ENCODE data around the gene TNFRSF8. TPM values are rescaled to one million over a fixed set of nuclear protein-coding genes. Genes with fewer than 3 reads are reported as not detected.

The TNFRSF8 gene
- polyA plus RNA-seq, 1 experiment, result 0.22 TPM

DNA sequence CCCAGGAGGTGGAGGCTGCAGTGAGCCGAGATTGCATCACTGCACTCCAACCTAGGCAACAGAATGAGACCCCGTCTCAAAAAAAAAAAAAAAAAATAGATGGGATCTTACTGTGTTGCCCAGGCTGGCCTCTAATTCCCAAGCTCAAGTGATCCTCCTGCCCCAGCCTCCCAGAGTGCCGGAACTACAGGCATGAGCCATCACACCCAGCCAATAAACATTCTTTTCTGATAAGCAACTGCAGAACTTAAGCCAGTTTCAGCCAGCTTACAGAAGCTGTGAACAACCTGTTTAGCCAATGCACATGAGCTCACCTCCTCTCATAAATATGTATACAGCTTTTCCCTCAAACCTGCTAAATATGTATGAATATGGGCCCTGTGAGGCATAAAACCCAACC is 46.9 kb upstream of the TNFRSF8 start:
- no peak for DNase-seq (ENCODE audit: low read depth, low spot score)
- H3K27ac ChIP-seq (ENCODE audit: low read depth, low read length), result no peak overlapping the region
- H3K27me3 ChIP-seq (ENCODE audit: control insufficient read depth, insufficient read depth, low read length), result no peaks in the 10 kb centered on the region
- no peak overlapping the region for H3K4me3 ChIP-seq (ENCODE audit: low read depth, low read length)
- TF ChIP-seq, protein P1, sequence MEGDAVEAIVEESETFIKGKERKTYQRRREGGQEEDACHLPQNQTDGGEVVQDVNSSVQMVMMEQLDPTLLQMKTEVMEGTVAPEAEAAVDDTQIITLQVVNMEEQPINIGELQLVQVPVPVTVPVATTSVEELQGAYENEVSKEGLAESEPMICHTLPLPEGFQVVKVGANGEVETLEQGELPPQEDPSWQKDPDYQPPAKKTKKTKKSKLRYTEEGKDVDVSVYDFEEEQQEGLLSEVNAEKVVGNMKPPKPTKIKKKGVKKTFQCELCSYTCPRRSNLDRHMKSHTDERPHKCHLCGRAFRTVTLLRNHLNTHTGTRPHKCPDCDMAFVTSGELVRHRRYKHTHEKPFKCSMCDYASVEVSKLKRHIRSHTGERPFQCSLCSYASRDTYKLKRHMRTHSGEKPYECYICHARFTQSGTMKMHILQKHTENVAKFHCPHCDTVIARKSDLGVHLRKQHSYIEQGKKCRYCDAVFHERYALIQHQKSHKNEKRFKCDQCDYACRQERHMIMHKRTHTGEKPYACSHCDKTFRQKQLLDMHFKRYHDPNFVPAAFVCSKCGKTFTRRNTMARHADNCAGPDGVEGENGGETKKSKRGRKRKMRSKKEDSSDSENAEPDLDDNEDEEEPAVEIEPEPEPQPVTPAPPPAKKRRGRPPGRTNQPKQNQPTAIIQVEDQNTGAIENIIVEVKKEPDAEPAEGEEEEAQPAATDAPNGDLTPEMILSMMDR (IDR thresholded peaks at IDR 0.05; ENCODE audit: low read depth, low read length), result no peak
- POLR2A ChIA-PET, result no interaction called here
- CTCF ChIA-PET, result no interaction called here
- no peaks in the 10 kb centered on the region; the same call in 1 of the 2 replicates for H3K9me3 ChIP-seq (ENCODE audit: control insufficient read depth, insufficient read depth, low read length)

GRCh38 chr1:12019858-12020509 is 43.1 kb upstream of the TNFRSF8 start:
- no peak for DNase-seq (ENCODE audit: low read depth, low spot score)
- Histone ChIP-seq H3K27ac (ENCODE audit: low read depth, low read length) (no peak overlapping the region), H3K9me3 (ENCODE audit: control insufficient read depth, insufficient read depth, low read length) (no peaks in the 10 kb centered on the region; the same call in 1 of the 2 replicates), H3K27me3 (ENCODE audit: control insufficient read depth, insufficient read depth, low read length) (no peaks in the 10 kb centered on the region), H3K4me3 (ENCODE audit: low read depth, low read length) (peak overlapping the region; percentile 88)
- POLR2A ChIA-PET, result interaction anchor here (1.1 to 1.4 kb wide), 4 partner anchors 60 to 112 kb away, joined by 3 to 22 read pairs (median 7); no protein-coding TSS in a partner anchor
- CTCF ChIA-PET, result interaction anchor here (0.6 to 2.9 kb wide), 5 partner anchors 11 to 105 kb away, joined by 3 to 18 read pairs (median 3); no protein-coding TSS in a partner anchor
- TF ChIP-seq, protein P1 (IDR thresholded peaks at IDR 0.05; ENCODE audit: low read depth, low read length), result no peak

DNA sequence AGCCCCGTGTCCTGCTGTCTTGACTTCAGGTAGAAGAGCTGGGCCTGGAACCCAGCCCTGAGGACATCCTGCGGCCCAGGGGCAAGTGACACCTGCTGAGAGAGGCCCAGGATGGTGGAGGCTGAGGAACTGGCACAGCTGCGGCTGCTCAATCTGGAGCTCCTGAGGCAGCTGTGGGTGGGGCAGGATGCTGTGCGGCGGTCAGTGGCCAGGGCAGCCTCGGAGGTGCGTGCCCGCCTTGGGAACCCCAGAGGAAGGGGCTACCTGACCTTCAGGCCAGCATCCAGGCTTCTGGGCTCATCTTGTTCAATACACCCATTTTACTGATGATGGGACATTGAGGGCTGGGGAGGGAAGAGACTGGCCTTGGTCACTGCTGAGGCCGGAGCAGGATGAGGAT is 41.5 kb upstream of the TNFRSF8 start:
- TF ChIP-seq, protein P1 (IDR thresholded peaks at IDR 0.05; ENCODE audit: low read depth, low read length), result no peak
- ChIA-PET CTCF (no interaction called here), POLR2A (no interaction called here)

DNA sequence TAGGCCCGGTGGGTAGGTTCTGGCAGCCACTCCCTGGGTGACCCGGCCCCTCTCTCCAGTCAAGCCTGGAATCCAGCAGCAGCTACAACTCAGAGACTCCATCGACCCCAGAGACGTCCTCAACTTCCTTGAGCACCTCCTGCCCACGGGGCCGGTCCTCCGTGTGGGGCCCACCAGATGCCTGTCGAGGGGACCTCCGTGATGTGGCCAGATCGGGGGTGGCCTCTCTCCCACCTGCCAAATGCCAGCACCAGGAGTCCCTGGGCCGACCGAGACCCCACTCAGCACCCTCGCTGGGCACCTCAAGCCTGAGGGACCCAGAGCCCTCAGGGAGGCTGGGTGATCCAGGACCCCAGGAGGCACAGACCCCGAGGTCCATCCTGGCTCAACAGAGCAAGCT is 41.1 kb upstream of the TNFRSF8 start:
- no peaks in the 10 kb centered on the region; the same call in 1 of the 2 replicates for H3K9me3 ChIP-seq (ENCODE audit: control insufficient read depth, insufficient read depth, low read length)
- no peaks in the 10 kb centered on the region for H3K27me3 ChIP-seq (ENCODE audit: control insufficient read depth, insufficient read depth, low read length)
- ChIA-PET POLR2A (interaction anchor here (0.6 kb wide), 1 partner anchor 28 kb away, joined by 5 read pairs; no protein-coding TSS in a partner anchor), CTCF (no interaction called here)
- no peak overlapping the region for H3K27ac ChIP-seq (ENCODE audit: low read depth, low read length)
- H3K4me3 ChIP-seq (ENCODE audit: low read depth, low read length), result no peak overlapping the region
- TF ChIP-seq, protein P1 (IDR thresholded peaks at IDR 0.05; ENCODE audit: low read depth, low read length), result no peak
- DNase-seq (ENCODE audit: low read depth, low spot score), result no peak

More for the DNA sequence above, 41.5 kb upstream of the TNFRSF8 start:
- Histone ChIP-seq H3K27ac (ENCODE audit: low read depth, low read length) (no peak overlapping the region), H3K27me3 (ENCODE audit: control insufficient read depth, insufficient read depth, low read length) (no peaks in the 10 kb centered on the region), H3K9me3 (ENCODE audit: control insufficient read depth, insufficient read depth, low read length) (no peaks in the 10 kb centered on the region; the same call in 1 of the 2 replicates), H3K4me3 (ENCODE audit: low read depth, low read length) (no peak overlapping the region)
- no peak for DNase-seq (ENCODE audit: low read depth, low spot score)

DNA sequence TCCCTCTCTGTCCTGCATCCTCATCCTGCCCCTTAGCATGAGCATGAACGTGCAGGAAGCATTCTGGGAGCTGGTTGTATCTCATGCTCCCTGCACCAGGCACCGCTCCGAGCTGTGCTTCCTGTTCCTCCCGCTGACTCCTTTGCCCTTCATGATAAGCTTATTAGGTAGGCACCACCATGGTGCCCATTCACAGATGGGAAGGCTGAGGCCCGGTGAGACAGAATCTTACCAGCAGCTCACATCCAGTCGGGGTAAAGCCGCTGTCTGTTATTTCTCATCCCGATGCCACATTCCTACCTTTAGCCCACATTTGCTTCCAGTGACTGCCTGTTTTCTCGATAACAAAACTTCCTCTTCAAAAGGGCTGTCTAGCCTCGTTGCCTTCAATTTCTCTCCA is 36.5 kb upstream of the TNFRSF8 start:
- ChIA-PET CTCF (interaction anchor here (0.6 to 1.4 kb wide), 2 partner anchors 45 to 98 kb away, joined by 3 to 4 read pairs; no protein-coding TSS in a partner anchor), POLR2A (no interaction called here)
- TF ChIP-seq, protein P1 (IDR thresholded peaks at IDR 0.05; ENCODE audit: low read depth, low read length), result no peak
- DNase-seq (ENCODE audit: low read depth, low spot score), result no peak
- Histone ChIP-seq H3K4me3 (ENCODE audit: low read depth, low read length) (no peak overlapping the region), H3K27ac (ENCODE audit: low read depth, low read length) (no peak overlapping the region), H3K9me3 (ENCODE audit: control insufficient read depth, insufficient read depth, low read length) (no peaks in the 10 kb centered on the region), H3K27me3 (ENCODE audit: control insufficient read depth, insufficient read depth, low read length) (no peaks in the 10 kb centered on the region)
